Activated T-cell treated with anti-CD3 and anti-CD28 coated beads, Interleukin-2, amount 50 U/mL, for 4 hours (primary cell): ENCODE data around the gene LRRN1. TPM values are rescaled to one million over a fixed set of nuclear protein-coding genes. Genes with fewer than 3 reads are reported as not detected.
"Not testable (repeated sequence)": the region's sequence is repeated elsewhere in the genome, so short reads cannot be mapped to it uniquely, and the experiment has no call there.

Experiments
- ATAC-seq, 2 donors: fragments of 200-7000 bp; cut with Tn5 transposase; one replicate each; pipeline ENCODE4 v1.10.0; 2021
- DNase-seq: peaks from one replicate; pipeline ENCODE4 v3.0.0-alpha.2; 2020
- H3K27me3 Mint-ChIP-seq: one replicate; pipeline ENCODE4 v1.8.0; 2021; ENCODE audit warnings: low read depth, mixed read lengths
- H3K36me3 Mint-ChIP-seq: one replicate; pipeline ENCODE4 v1.8.0; 2022; ENCODE audit warnings: mixed read lengths; ENCODE audit not compliant: insufficient read depth
- H3K4me1 Mint-ChIP-seq: one replicate; pipeline ENCODE4 v1.8.0; 2021; ENCODE audit warnings: low read depth, mixed read lengths
- H3K4me3 Mint-ChIP-seq: one replicate; pipeline ENCODE4 v1.8.0; 2021; ENCODE audit warnings: mild to moderate bottlenecking, moderate library complexity, mixed read lengths
- H3K9me3 Mint-ChIP-seq: one replicate; pipeline ENCODE4 v1.8.0; 2021; ENCODE audit warnings: mixed read lengths
- total RNA-seq, 3 donors: library from RNA; stranded (reverse); gene quantifications; one replicate each; pipeline ENCODE4 v1.2.1, GENCODE V29; 2021

LRRN1 gene
- total RNA-seq, 3 donors from 2014 or later, result 0.19 to 2.4 (median 0.28) TPM

GRCh38 chr3:3827111-3827510, 27.9 kb downstream of the LRRN1 start:
- DNase-seq, result no peak
- Mint-ChIP-seq H3K36me3 (peaks cover 1% of the 10 kb centered on the region), H3K4me3 (no peak overlapping the region), H3K4me1 (no peaks in the 10 kb centered on the region), H3K27me3 (no peaks in the 10 kb centered on the region), H3K9me3 (no peaks in the 10 kb centered on the region)
- ATAC-seq, result no peak

- ATAC-seq, H3K4me1 Mint-ChIP-seq: not testable (repeated sequence)
Measured at GRCh38 chr3:3828417-3828816, 29.2 kb downstream of the LRRN1 start.

GRCh38 chr3:3836845-3837244, 37.6 kb downstream of the LRRN1 start:
- Mint-ChIP-seq H3K36me3 (peaks cover 2% of the 10 kb centered on the region), H3K9me3 (peaks cover 29% of the 10 kb centered on the region), H3K4me3 (no peak overlapping the region), H3K4me1 (peaks cover 2% of the 10 kb centered on the region), H3K27me3 (no peaks in the 10 kb centered on the region)
- no peak for DNase-seq
- ATAC-seq, result peak in 1 of 2 donors; percentile 28

More at GRCh38 chr3:3828417-3828816, 29.2 kb downstream of the LRRN1 start:
- DNase-seq, H3K9me3 Mint-ChIP-seq, H3K27me3 Mint-ChIP-seq, H3K4me3 Mint-ChIP-seq, H3K36me3 Mint-ChIP-seq: not testable (repeated sequence)

GRCh38 chr3:3842356-3842755, 43.1 kb downstream of the LRRN1 start:
- Mint-ChIP-seq H3K9me3 (peaks cover 24% of the 10 kb centered on the region), H3K4me1 (no peaks in the 10 kb centered on the region), H3K27me3 (no peaks in the 10 kb centered on the region), H3K4me3 (no peak overlapping the region), H3K36me3 (no peaks in the 10 kb centered on the region)
- ATAC-seq (no peak), DNase-seq (no peak)

GRCh38 chr3:3847994-3848922, 49.0 kb downstream of the LRRN1 start:
- no peak for DNase-seq
- peaks cover 4% of the 10 kb centered on the region for H3K9me3 Mint-ChIP-seq
- H3K36me3 Mint-ChIP-seq, result no peaks in the 10 kb centered on the region

GRCh38 chr3:3848923-3849275, 49.7 kb downstream of the LRRN1 start:
- no peak for ATAC-seq
- Mint-ChIP-seq H3K36me3 (no peaks in the 10 kb centered on the region), H3K4me1 (no peaks in the 10 kb centered on the region), H3K27me3 (no peaks in the 10 kb centered on the region), H3K4me3 (no peak overlapping the region), H3K9me3 (peaks cover 4% of the 10 kb centered on the region)
- DNase-seq, result no peak

More at GRCh38 chr3:3847994-3848922, 49.0 kb downstream of the LRRN1 start:
- Mint-ChIP-seq H3K4me3 (no peak overlapping the region), H3K4me1 (no peaks in the 10 kb centered on the region), H3K27me3 (no peaks in the 10 kb centered on the region)
- peak in 1 of 2 donors; percentile 7 for ATAC-seq

- Mint-ChIP-seq H3K4me1 (no peaks in the 10 kb centered on the region), H3K27me3 (no peaks in the 10 kb centered on the region), H3K9me3 (no peaks in the 10 kb centered on the region), H3K4me3 (no peak overlapping the region), H3K36me3 (no peaks in the 10 kb centered on the region)
- ATAC-seq (no peak), DNase-seq (no peak)
Measured at GRCh38 chr3:3851621-3852323, 52.5 kb downstream of the LRRN1 start.

GRCh38 chr3:3853544-3853943, 54.3 kb downstream of the LRRN1 start:
- H3K4me1 Mint-ChIP-seq, result no peaks in the 10 kb centered on the region
- H3K4me3 Mint-ChIP-seq, result no peak overlapping the region
- H3K36me3 Mint-ChIP-seq, result no peaks in the 10 kb centered on the region
- H3K27me3 Mint-ChIP-seq, result no peaks in the 10 kb centered on the region
- ATAC-seq (no peak), DNase-seq (no peak)
- H3K9me3 Mint-ChIP-seq, result no peaks in the 10 kb centered on the region

- no peaks in the 10 kb centered on the region for H3K36me3 Mint-ChIP-seq
- H3K9me3 Mint-ChIP-seq, result no peaks in the 10 kb centered on the region
- ATAC-seq (no peak), DNase-seq (no peak)
- H3K4me3 Mint-ChIP-seq, result no peak overlapping the region
- H3K27me3 Mint-ChIP-seq, result no peaks in the 10 kb centered on the region
- no peaks in the 10 kb centered on the region for H3K4me1 Mint-ChIP-seq
Measured at GRCh38 chr3:3855056-3855455, 55.8 kb downstream of the LRRN1 start.

GRCh38 chr3:3860235-3860634, 61.0 kb downstream of the LRRN1 start:
- Mint-ChIP-seq H3K9me3 (peaks cover 3% of the 10 kb centered on the region), H3K4me1 (no peaks in the 10 kb centered on the region), H3K4me3 (no peak overlapping the region), H3K27me3 (no peaks in the 10 kb centered on the region), H3K36me3 (peaks cover 1% of the 10 kb centered on the region)
- ATAC-seq (no peak), DNase-seq (no peak)

GRCh38 chr3:3862534-3862933, 63.3 kb downstream of the LRRN1 start:
- Mint-ChIP-seq H3K4me3 (no peak overlapping the region), H3K36me3 (peaks cover 1% of the 10 kb centered on the region), H3K27me3 (no peaks in the 10 kb centered on the region), H3K9me3 (peaks cover 3% of the 10 kb centered on the region), H3K4me1 (no peaks in the 10 kb centered on the region)
- ATAC-seq, result no peak
- DNase-seq, result no peak

GRCh38 chr3:3875491-3875890, 76.3 kb downstream of the LRRN1 start:
- Mint-ChIP-seq H3K9me3 (no peaks in the 10 kb centered on the region), H3K4me1 (no peaks in the 10 kb centered on the region), H3K4me3 (no peak overlapping the region), H3K27me3 (no peaks in the 10 kb centered on the region), H3K36me3 (no peaks in the 10 kb centered on the region)
- no peak for ATAC-seq
- DNase-seq, result no peak

GRCh38 chr3:3881050-3881449, 81.8 kb downstream of the LRRN1 start:
- H3K9me3 Mint-ChIP-seq, result no peaks in the 10 kb centered on the region
- no peaks in the 10 kb centered on the region for H3K27me3 Mint-ChIP-seq
- no peak for ATAC-seq
- H3K4me3 Mint-ChIP-seq, result no peak overlapping the region
- DNase-seq, result no peak
- H3K36me3 Mint-ChIP-seq, result no peaks in the 10 kb centered on the region
- no peaks in the 10 kb centered on the region for H3K4me1 Mint-ChIP-seq

- not testable (repeated sequence) for ATAC-seq, H3K4me1 Mint-ChIP-seq, H3K27me3 Mint-ChIP-seq, H3K36me3 Mint-ChIP-seq, H3K4me3 Mint-ChIP-seq, DNase-seq
- peaks cover 35% of the 10 kb centered on the region for H3K9me3 Mint-ChIP-seq
Measured at GRCh38 chr3:3887311-3887710, 88.1 kb downstream of the LRRN1 start.

- peaks cover 22% of the 10 kb centered on the region for H3K9me3 Mint-ChIP-seq
- H3K4me1 Mint-ChIP-seq, result no peaks in the 10 kb centered on the region
- no peak overlapping the region for H3K4me3 Mint-ChIP-seq
- H3K36me3 Mint-ChIP-seq, result no peaks in the 10 kb centered on the region
- H3K27me3 Mint-ChIP-seq, result no peaks in the 10 kb centered on the region
- ATAC-seq, result no peak
- no peak for DNase-seq
Measured at GRCh38 chr3:3893590-3893989, 94.4 kb downstream of the LRRN1 start.
